Measurements from ENCODE around the gene PIGL. TPM values are rescaled to one million over a fixed set of nuclear protein-coding genes. Genes with fewer than 3 reads are reported as not detected.
A peak's percentile ranks its signal among the peaks of the same experiment; 100 is the strongest.

Gene PIGL
- total and polyA plus RNA-seq, 10 donors: 14.5 to 81.9 (median 59.6) TPM

DNA sequence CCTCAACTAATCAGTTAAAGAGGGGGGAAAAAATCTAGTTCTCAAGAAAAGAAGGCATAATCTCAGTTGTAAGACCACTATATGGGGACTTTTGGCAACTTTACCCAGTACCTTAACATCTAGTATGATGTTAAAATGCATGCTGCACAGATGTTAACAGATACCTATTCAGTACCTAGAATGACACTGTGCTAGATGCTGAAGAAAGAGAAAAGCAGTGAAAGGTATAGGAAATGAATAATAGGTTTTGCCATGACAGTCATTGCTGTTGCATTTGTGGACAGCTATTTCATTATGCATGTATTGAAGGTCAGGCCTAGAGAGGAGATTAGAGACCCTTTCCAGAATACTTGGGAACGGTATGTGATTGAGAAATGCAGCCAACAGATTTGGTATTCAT is 34.5 kb downstream of the PIGL start:
- Histone ChIP-seq H3K9me3 (no peaks in the 10 kb centered on the region), H3K27me3 (replicated peaks in 1 of 7) (no peaks in the 10 kb centered on the region), H3K36me3 (peaks cover 0 to 11% (median 0%) of the 10 kb centered on the region in 6 donors), H3K4me3 (no peak overlapping the region), H3K27ac (no peak overlapping the region), H3K4me1 (peaks cover 0 to 19% (median 12%) of the 10 kb centered on the region in 6 donors)
- TF ChIP-seq POLR2AphosphoS5 (IDR thresholded peaks at IDR 0.05) (no peak), POLR2A (IDR thresholded peaks at IDR 0.05) (no peak)
- TF ChIP-seq, protein P1, sequence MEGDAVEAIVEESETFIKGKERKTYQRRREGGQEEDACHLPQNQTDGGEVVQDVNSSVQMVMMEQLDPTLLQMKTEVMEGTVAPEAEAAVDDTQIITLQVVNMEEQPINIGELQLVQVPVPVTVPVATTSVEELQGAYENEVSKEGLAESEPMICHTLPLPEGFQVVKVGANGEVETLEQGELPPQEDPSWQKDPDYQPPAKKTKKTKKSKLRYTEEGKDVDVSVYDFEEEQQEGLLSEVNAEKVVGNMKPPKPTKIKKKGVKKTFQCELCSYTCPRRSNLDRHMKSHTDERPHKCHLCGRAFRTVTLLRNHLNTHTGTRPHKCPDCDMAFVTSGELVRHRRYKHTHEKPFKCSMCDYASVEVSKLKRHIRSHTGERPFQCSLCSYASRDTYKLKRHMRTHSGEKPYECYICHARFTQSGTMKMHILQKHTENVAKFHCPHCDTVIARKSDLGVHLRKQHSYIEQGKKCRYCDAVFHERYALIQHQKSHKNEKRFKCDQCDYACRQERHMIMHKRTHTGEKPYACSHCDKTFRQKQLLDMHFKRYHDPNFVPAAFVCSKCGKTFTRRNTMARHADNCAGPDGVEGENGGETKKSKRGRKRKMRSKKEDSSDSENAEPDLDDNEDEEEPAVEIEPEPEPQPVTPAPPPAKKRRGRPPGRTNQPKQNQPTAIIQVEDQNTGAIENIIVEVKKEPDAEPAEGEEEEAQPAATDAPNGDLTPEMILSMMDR (IDR thresholded peaks at IDR 0.05 in 8 of 11, conservative IDR thresholded peaks at IDR 0.05 in 3 of 11): no peak
- no peak for DNase-seq
- WGBS, 5 donors: 87 to 100% (median 90%) methylated on average over 1 of the region's 1 CpG
- intact Hi-C loops (cut with DNase I; ENCODE audit: low total_unique reads): no loop called here

DNA sequence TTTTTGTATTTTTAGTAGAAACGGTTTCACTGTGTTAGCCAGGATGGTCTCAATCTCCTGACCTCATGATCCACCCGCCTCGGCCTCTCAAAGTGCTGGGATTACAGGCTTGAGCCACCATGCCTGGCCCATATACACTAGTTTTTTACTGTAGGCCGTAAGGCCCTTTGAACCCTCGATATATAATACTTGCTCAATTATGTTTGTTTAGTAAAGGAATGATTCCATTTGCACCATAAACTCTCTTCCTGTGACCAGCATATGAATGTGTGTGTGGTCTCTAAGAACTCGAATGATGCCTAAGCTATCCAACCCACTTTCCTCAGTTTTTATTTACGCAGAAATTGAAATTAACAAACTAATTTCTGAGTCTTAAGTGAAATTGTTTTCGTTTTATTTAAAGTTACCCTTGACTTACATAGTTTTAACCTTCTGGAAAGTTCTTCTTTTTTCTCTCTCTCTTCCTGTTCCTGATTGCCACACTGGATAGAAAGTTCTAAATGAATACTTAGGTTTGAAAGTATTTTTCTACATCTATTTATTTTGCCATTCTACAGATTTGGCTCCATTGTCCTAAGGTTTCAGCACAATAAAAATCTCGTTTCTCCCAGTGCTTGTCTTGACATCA is 37.9 kb downstream of the PIGL start:
- 78 to 87% (median 84%) methylated on average over 9 of the region's 9 CpGs for WGBS, 5 donors
- intact Hi-C loops (cut with DNase I; ENCODE audit: low total_unique reads): no loop called here
- TF ChIP-seq POLR2A (IDR thresholded peaks at IDR 0.05) (no peak), POLR2AphosphoS5 (IDR thresholded peaks at IDR 0.05) (no peak)
- TF ChIP-seq, protein P1 (IDR thresholded peaks at IDR 0.05 in 8 of 11, conservative IDR thresholded peaks at IDR 0.05 in 3 of 11): no peak
- H3K36me3 ChIP-seq: peaks cover 0 to 4% (median 0%) of the 10 kb centered on the region in 6 donors
- peak overlapping the region in 5 of 8 donors; percentile 20 to 65 (median 43) for H3K27ac ChIP-seq
- no peak for DNase-seq
- no peaks in the 10 kb centered on the region for H3K9me3 ChIP-seq
- peaks cover 0 to 21% (median 12%) of the 10 kb centered on the region in 6 donors for H3K4me1 ChIP-seq
- no peak overlapping the region for H3K4me3 ChIP-seq
- no peaks in the 10 kb centered on the region for H3K27me3 ChIP-seq (replicated peaks in 1 of 7)

GRCh38 chr17:16255481-16255921 is 38.5 kb downstream of the PIGL start:
- Histone ChIP-seq H3K27ac (peak overlapping the region in 7 of 8 donors; percentile 20 to 65 (median 53)), H3K9me3 (no peaks in the 10 kb centered on the region), H3K4me3 (no peak overlapping the region), H3K27me3 (replicated peaks in 1 of 7) (no peaks in the 10 kb centered on the region), H3K36me3 (peaks cover 0 to 10% (median 0%) of the 10 kb centered on the region in 6 donors), H3K4me1 (peaks cover 0 to 21% (median 12%) of the 10 kb centered on the region in 6 donors)
- intact Hi-C loops (cut with DNase I; ENCODE audit: low total_unique reads): no loop called here
- 44 to 78% (median 71%) methylated on average over 4 of the region's 4 CpGs for WGBS, 5 donors
- TF ChIP-seq POLR2AphosphoS5 (IDR thresholded peaks at IDR 0.05) (no peak), POLR2A (IDR thresholded peaks at IDR 0.05) (no peak)
- TF ChIP-seq, protein P1 (IDR thresholded peaks at IDR 0.05 in 8 of 11, conservative IDR thresholded peaks at IDR 0.05 in 3 of 11): no peak
- DNase-seq: no peak

GRCh38 chr17:16258901-16259300 is 41.9 kb downstream of the PIGL start:
- Histone ChIP-seq H3K27ac (no peak overlapping the region), H3K4me3 (no peak overlapping the region), H3K27me3 (replicated peaks in 1 of 7) (no peaks in the 10 kb centered on the region), H3K36me3 (peaks cover 0 to 10% (median 0%) of the 10 kb centered on the region in 6 donors), H3K4me1 (peaks cover 0 to 21% (median 12%) of the 10 kb centered on the region in 6 donors), H3K9me3 (no peaks in the 10 kb centered on the region)
- WGBS, 5 donors: 54 to 92% (median 83%) methylated on average over 1 of the region's 1 CpG
- intact Hi-C loops (cut with DNase I; ENCODE audit: low total_unique reads): no loop called here
- DNase-seq: no peak
- no peak for TF ChIP-seq POLR2A (IDR thresholded peaks at IDR 0.05)
- no peak for TF ChIP-seq POLR2AphosphoS5 (IDR thresholded peaks at IDR 0.05)
- TF ChIP-seq, protein P1 (IDR thresholded peaks at IDR 0.05 in 8 of 11, conservative IDR thresholded peaks at IDR 0.05 in 3 of 11): no peak

Measured in spleen (tissue), 11 donors.